ENCODE data around the gene EEA1. TPM values are rescaled to one million over a fixed set of nuclear protein-coding genes. Genes with fewer than 3 reads are reported as not detected.

Gene EEA1
- total RNA-seq, 1 experiment from 2014 or later = 27.4 TPM

GRCh38 chr12:92928421-92928961, 604 bp downstream of the EEA1 start:
- CTCF ChIA-PET = interaction anchor here (1.0 kb wide), 1 partner anchor 61 kb away, joined by 3 read pairs; no protein-coding TSS in a partner anchor

GRCh38 chr12:92927436-92928281, 1.4 kb downstream of the EEA1 start:
- Mint-ChIP-seq H3K36me3 (ENCODE audit: insufficient read depth, unreplicated experiment) (peaks cover 28% of the 10 kb centered on the region), H3K4me1 (ENCODE audit: low read depth, unreplicated experiment) (peaks cover 38% of the 10 kb centered on the region), H3K27ac (ENCODE audit: unreplicated experiment) (peak overlapping the region; percentile 95), H3K4me3 (ENCODE audit: low read depth, unreplicated experiment) (peak overlapping the region; percentile 78), H3K9me3 (ENCODE audit: low read depth, unreplicated experiment) (no peaks in the 10 kb centered on the region), H3K27me3 (ENCODE audit: unreplicated experiment) (no peaks in the 10 kb centered on the region)
- CTCF ChIA-PET = interaction anchor here (1.0 to 1.3 kb wide), 4 partner anchors 10 to 110 kb away, joined by 3 to 4 read pairs (median 3); no protein-coding TSS in a partner anchor
- BruUV-seq (replicated peaks) = TSS peak; percentile 65
- DNase-seq = no peak
- no peak for TF ChIP-seq CTCF (IDR thresholded peaks at IDR 0.05; ENCODE audit: unreplicated experiment)
- intact Hi-C loops (cut with micrococcal nuclease; ENCODE audit: unreplicated experiment) = loop anchor here (5.0 kb wide), 1 partner anchor 140 kb away; no protein-coding TSS in a partner anchor

More at GRCh38 chr12:92928421-92928961, 604 bp downstream of the EEA1 start:
- intact Hi-C loops (cut with micrococcal nuclease; ENCODE audit: unreplicated experiment) = loop anchor here (5.0 kb wide), 1 partner anchor 141 kb away; no protein-coding TSS in a partner anchor
- no TSS peak for BruUV-seq (replicated peaks)
- H3K4me3 Mint-ChIP-seq (ENCODE audit: low read depth, unreplicated experiment) = peak overlapping the region; percentile 78
- no peak for DNase-seq
- H3K9me3 Mint-ChIP-seq (ENCODE audit: low read depth, unreplicated experiment) = no peaks in the 10 kb centered on the region
- no peaks in the 10 kb centered on the region for H3K27me3 Mint-ChIP-seq (ENCODE audit: unreplicated experiment)
- H3K36me3 Mint-ChIP-seq (ENCODE audit: insufficient read depth, unreplicated experiment) = peaks cover 28% of the 10 kb centered on the region
- peaks cover 41% of the 10 kb centered on the region for H3K4me1 Mint-ChIP-seq (ENCODE audit: low read depth, unreplicated experiment)
- TF ChIP-seq CTCF (IDR thresholded peaks at IDR 0.05; ENCODE audit: unreplicated experiment) = no peak
- peak overlapping the region; percentile 95 for H3K27ac Mint-ChIP-seq (ENCODE audit: unreplicated experiment)

GRCh38 chr12:92927055-92927435, 2.0 kb downstream of the EEA1 start:
- CTCF ChIA-PET = interaction anchor here (1.2 to 1.4 kb wide), 4 partner anchors 10 to 109 kb away, joined by 3 to 4 read pairs (median 3); no protein-coding TSS in a partner anchor
- BruUV-seq (replicated peaks) = no TSS peak
- TF ChIP-seq CTCF (IDR thresholded peaks at IDR 0.05; ENCODE audit: unreplicated experiment) = no peak
- Mint-ChIP-seq H3K36me3 (ENCODE audit: insufficient read depth, unreplicated experiment) (peaks cover 28% of the 10 kb centered on the region), H3K4me3 (ENCODE audit: low read depth, unreplicated experiment) (peak overlapping the region; percentile 78), H3K9me3 (ENCODE audit: low read depth, unreplicated experiment) (no peaks in the 10 kb centered on the region), H3K4me1 (ENCODE audit: low read depth, unreplicated experiment) (peaks cover 32% of the 10 kb centered on the region), H3K27ac (ENCODE audit: unreplicated experiment) (peak overlapping the region; percentile 95), H3K27me3 (ENCODE audit: unreplicated experiment) (no peaks in the 10 kb centered on the region)
- intact Hi-C loops (cut with micrococcal nuclease; ENCODE audit: unreplicated experiment) = loop anchor here (5.0 kb wide), 1 partner anchor 140 kb away; no protein-coding TSS in a partner anchor
- no peak for DNase-seq

- H3K9me3 Mint-ChIP-seq (ENCODE audit: low read depth, unreplicated experiment) = no peaks in the 10 kb centered on the region
- peak overlapping the region; percentile 78 for H3K4me3 Mint-ChIP-seq (ENCODE audit: low read depth, unreplicated experiment)
- peaks cover 32% of the 10 kb centered on the region for H3K4me1 Mint-ChIP-seq (ENCODE audit: low read depth, unreplicated experiment)
- no peak for TF ChIP-seq CTCF (IDR thresholded peaks at IDR 0.05; ENCODE audit: unreplicated experiment)
- no TSS peak for BruUV-seq (replicated peaks)
- no peak overlapping the region for H3K27ac Mint-ChIP-seq (ENCODE audit: unreplicated experiment)
- CTCF ChIA-PET = interaction anchor here (0.7 to 1.4 kb wide), 5 partner anchors 11 to 626 kb away, joined by 3 to 4 read pairs (median 3); no protein-coding TSS in a partner anchor
- peaks cover 28% of the 10 kb centered on the region for H3K36me3 Mint-ChIP-seq (ENCODE audit: insufficient read depth, unreplicated experiment)
- DNase-seq = no peak
- H3K27me3 Mint-ChIP-seq (ENCODE audit: unreplicated experiment) = no peaks in the 10 kb centered on the region
- intact Hi-C loops (cut with micrococcal nuclease; ENCODE audit: unreplicated experiment) = loop anchor here (5.0 kb wide), 1 partner anchor 139 kb away; no protein-coding TSS in a partner anchor
These were observed 2.5 kb downstream of the EEA1 start for GRCh38 chr12:92926549-92926948.

Data from Calu3 (cell line).